HEK293 (cell line): ENCODE results near the gene MLXIPL.

Experiments used
- CTCF ChIP-seq: fragments of 450-650 bp; formaldehyde crosslinking; IDR thresholded peaks from 2 replicates; pipeline ENCODE4 v1.5.1; 2016; ENCODE audit warnings: missing biosample characterization, missing genetic modification characterization
- PBX3 ChIP-seq: sonication (generic); formaldehyde crosslinking; IDR thresholded peaks from 2 replicates; pipeline ENCODE4 v1.8.1; 2022; ENCODE audit warnings: mild to moderate bottlenecking, moderate library complexity, missing genetic modification reagents
- PRDM2 ChIP-seq: fragments of 450-650 bp; formaldehyde crosslinking; IDR thresholded peaks from 2 replicates; pipeline ENCODE4 v1.5.1; 2016; ENCODE audit warnings: missing biosample characterization, missing genetic modification characterization, borderline replicate concordance
- REST ChIP-seq: fragments of 450-650 bp; formaldehyde crosslinking; IDR thresholded peaks from 2 replicates; pipeline ENCODE4 v1.5.1; 2016; ENCODE audit warnings: missing biosample characterization, missing genetic modification characterization
- ZNF169 ChIP-seq: fragments of 450-650 bp; formaldehyde crosslinking; IDR thresholded peaks from 2 replicates; pipeline ENCODE4 v1.5.1; 2016; ENCODE audit warnings: missing biosample characterization, missing genetic modification characterization
- ZNF174 ChIP-seq: fragments of 450-650 bp; formaldehyde crosslinking; IDR thresholded peaks from 2 replicates; pipeline ENCODE4 v1.5.0; 2017; ENCODE audit warnings: missing biosample characterization, mild to moderate bottlenecking, missing genetic modification characterization
- ZNF266 ChIP-seq: fragments of 450-650 bp; formaldehyde crosslinking; IDR thresholded peaks from 2 replicates; pipeline ENCODE4 v1.5.1; 2016; ENCODE audit warnings: missing biosample characterization, missing genetic modification characterization, low read depth
- ZNF324 ChIP-seq: fragments of 450-650 bp; formaldehyde crosslinking; IDR thresholded peaks from 2 replicates; pipeline ENCODE4 v1.5.1; 2016; ENCODE audit warnings: missing biosample characterization, missing genetic modification characterization
- ZNF621 ChIP-seq: fragments of 450-650 bp; formaldehyde crosslinking; IDR thresholded peaks from 2 replicates; pipeline ENCODE4 v1.5.1; 2017; ENCODE audit warnings: missing biosample characterization, missing genetic modification characterization
- ZSCAN5A ChIP-seq: fragments of 450-650 bp; formaldehyde crosslinking; IDR thresholded peaks from 2 replicates; pipeline ENCODE4 v1.5.1; 2016; ENCODE audit warnings: missing biosample characterization, missing genetic modification characterization

GRCh38 chr7:73652541-73652949 is 28.2 kb upstream of the MLXIPL start:
- no peak for TF ChIP-seq ZSCAN5A
- TF ChIP-seq ZNF266 (tag by site-specific recombination): no peak
- no peak for TF ChIP-seq CTCF (tag by site-specific recombination)
- TF ChIP-seq ZNF324 (tag by site-specific recombination): no peak
- TF ChIP-seq ZNF169 (tag by site-specific recombination): no peak
- no peak for TF ChIP-seq ZNF621 (tag by site-specific recombination)
- TF ChIP-seq REST (tag by site-specific recombination): no peak
- TF ChIP-seq PRDM2 (tag by site-specific recombination): no peak
- no peak for TF ChIP-seq ZNF174 (tag by site-specific recombination)
- no peak for TF ChIP-seq PBX3 (CRISPR knock-in tag)
